Left ventricle myocardium inferior (tissue), 1 donor: Measurements from ENCODE around the gene EFCAB12. TPM values are rescaled to one million over a fixed set of nuclear protein-coding genes. Genes with fewer than 3 reads are reported as not detected.

Experiments
- DNase-seq: peaks from one replicate; pipeline ENCODE4 v3.0.0-alpha.2; 2020
- H3K27ac ChIP-seq: fragments of 200-600 bp; replicated peaks from 2 replicates; pipeline ENCODE4 v1.8.0; 2021
- H3K27me3 ChIP-seq: fragments of 200-600 bp; 2 replicates; pipeline ENCODE4 v1.8.0; 2021; ENCODE audit warnings: low read depth
- H3K36me3 ChIP-seq: fragments of 200-600 bp; 2 replicates; pipeline ENCODE4 v1.8.0; 2021
- H3K4me1 ChIP-seq: fragments of 200-600 bp; 2 replicates; pipeline ENCODE4 v1.8.0; 2021
- H3K4me3 ChIP-seq: fragments of 200-600 bp; 2 replicates; pipeline ENCODE4 v1.8.0; 2021; ENCODE audit warnings: mild to moderate bottlenecking, moderate library complexity
- H3K9me3 ChIP-seq: fragments of 200-600 bp; replicated peaks from 2 replicates; pipeline ENCODE4 v1.8.0; 2021
- CTCF ChIP-seq: fragments of 200-600 bp; IDR thresholded peaks from 2 replicates; pipeline ENCODE4 v1.8.0; 2021; ENCODE audit warnings: antibody characterized with exemption, mild to moderate bottlenecking, borderline replicate concordance
- intact Hi-C: fragments of 100-400 bp; cut with micrococcal nuclease; formaldehyde crosslinking; loops from one replicate; pipeline ENCODE4 v1.11.0; 2022
- total RNA-seq: library from RNA; stranded (reverse); fragmentation: NEBNext Ultra II Directional; extraction: Animal tissue kit (Norgen Biotek cat#: 25700); gene quantifications from one replicate; pipeline ENCODE4 v1.2.1, GENCODE V29; 2021
- donor health status: DM: no; HTN: yes; CAD: no; lungs with severe emphysema.

The EFCAB12 gene
- total RNA-seq, 1 donor from 2014 or later: not detected

GRCh38 chr3:129425213-129425612 is 3.2 kb downstream of the EFCAB12 start:
- intact Hi-C loops: no loop called here
- no peak overlapping the region for H3K27ac ChIP-seq

GRCh38 chr3:129424185-129424841 is 4.1 kb downstream of the EFCAB12 start:
- no peak for DNase-seq
- Histone ChIP-seq H3K27ac (no peak overlapping the region), H3K9me3 (no peaks in the 10 kb centered on the region), H3K4me1 (peaks cover 14% of the 10 kb centered on the region), H3K36me3 (no peaks in the 10 kb centered on the region), H3K27me3 (no peaks in the 10 kb centered on the region), H3K4me3 (no peak overlapping the region)
- intact Hi-C loops: no loop called here
- no peak for TF ChIP-seq CTCF

More at GRCh38 chr3:129425213-129425612, 3.2 kb downstream of the EFCAB12 start:
- Histone ChIP-seq H3K4me1 (peaks cover 18% of the 10 kb centered on the region), H3K27me3 (no peaks in the 10 kb centered on the region), H3K4me3 (no peak overlapping the region), H3K36me3 (peaks cover 4% of the 10 kb centered on the region), H3K9me3 (no peaks in the 10 kb centered on the region)
- DNase-seq: no peak
- TF ChIP-seq CTCF: no peak

- Histone ChIP-seq H3K27ac (no peak overlapping the region), H3K36me3 (no peaks in the 10 kb centered on the region), H3K27me3 (no peaks in the 10 kb centered on the region), H3K4me1 (peaks cover 7% of the 10 kb centered on the region), H3K4me3 (no peak overlapping the region), H3K9me3 (no peaks in the 10 kb centered on the region)
- intact Hi-C loops: no loop called here
- TF ChIP-seq CTCF: no peak
- no peak for DNase-seq
Measured at GRCh38 chr3:129422897-129423296, 5.5 kb downstream of the EFCAB12 start.

GRCh38 chr3:129421988-129422745 is 6.3 kb downstream of the EFCAB12 start:
- H3K36me3 ChIP-seq: no peaks in the 10 kb centered on the region

GRCh38 chr3:129421236-129421883 is 7.1 kb downstream of the EFCAB12 start:
- intact Hi-C loops: no loop called here
- H3K27ac ChIP-seq: no peak overlapping the region
- no peaks in the 10 kb centered on the region for H3K9me3 ChIP-seq
- no peaks in the 10 kb centered on the region for H3K36me3 ChIP-seq
- H3K4me3 ChIP-seq: no peak overlapping the region
- peaks cover 16% of the 10 kb centered on the region for H3K4me1 ChIP-seq
- no peak for DNase-seq
- no peak for TF ChIP-seq CTCF
- H3K27me3 ChIP-seq: no peaks in the 10 kb centered on the region

More at GRCh38 chr3:129421988-129422745, 6.3 kb downstream of the EFCAB12 start:
- no peak for DNase-seq
- Histone ChIP-seq H3K9me3 (no peaks in the 10 kb centered on the region), H3K27me3 (no peaks in the 10 kb centered on the region), H3K4me3 (no peak overlapping the region), H3K4me1 (peaks cover 12% of the 10 kb centered on the region), H3K27ac (no peak overlapping the region)
- intact Hi-C loops: no loop called here
- no peak for TF ChIP-seq CTCF
